Mucosa of stomach (tissue), 1 donor: Measurements from ENCODE around the gene ABCB8.

ENCODE experiments used
- H3K27me3 ChIP-seq: one replicate; pipeline ENCODE4 v1.7.0; 2013; ENCODE audit warnings: mild to moderate bottlenecking, low read length; ENCODE audit not compliant: control insufficient read depth, insufficient read depth
- H3K36me3 ChIP-seq: one replicate; pipeline ENCODE4 v1.7.0; 2013; ENCODE audit warnings: low read length; ENCODE audit not compliant: control insufficient read depth, insufficient read depth
- H3K4me1 ChIP-seq: one replicate; pipeline ENCODE4 v1.7.0; 2013; ENCODE audit warnings: mild to moderate bottlenecking, low read length; ENCODE audit not compliant: control insufficient read depth, insufficient read depth
- H3K4me3 ChIP-seq: one replicate; pipeline ENCODE4 v1.7.0; 2013; ENCODE audit warnings: low read length
- H3K9ac ChIP-seq: one replicate; pipeline ENCODE4 v1.7.0; 2013; ENCODE audit warnings: mild to moderate bottlenecking, low read length, moderate library complexity
- H3K9me3 ChIP-seq: one replicate; pipeline ENCODE4 v1.7.0; 2013; ENCODE audit warnings: mild to moderate bottlenecking, low read length, moderate library complexity; ENCODE audit not compliant: control insufficient read depth
- donor health status: Pancreatic carcinoma.

The ABCB8 gene

GRCh38 chr7:151091988-151092387, 63.7 kb downstream of the ABCB8 start:
- H3K4me3 ChIP-seq = no peak overlapping the region
- no peak overlapping the region for H3K9ac ChIP-seq
- H3K4me1 ChIP-seq = peaks cover 34% of the 10 kb centered on the region
- peaks cover 4% of the 10 kb centered on the region for H3K27me3 ChIP-seq
- no peaks in the 10 kb centered on the region for H3K9me3 ChIP-seq
- H3K36me3 ChIP-seq = no peaks in the 10 kb centered on the region

GRCh38 chr7:151093748-151094147, 65.5 kb downstream of the ABCB8 start:
- peaks cover 18% of the 10 kb centered on the region for H3K4me1 ChIP-seq
- H3K4me3 ChIP-seq = no peak overlapping the region
- no peaks in the 10 kb centered on the region for H3K36me3 ChIP-seq
- H3K9me3 ChIP-seq = no peaks in the 10 kb centered on the region
- no peaks in the 10 kb centered on the region for H3K27me3 ChIP-seq
- no peak overlapping the region for H3K9ac ChIP-seq

- Histone ChIP-seq H3K27me3 (no peaks in the 10 kb centered on the region), H3K9me3 (no peaks in the 10 kb centered on the region), H3K4me1 (peaks cover 8% of the 10 kb centered on the region), H3K9ac (no peak overlapping the region), H3K4me3 (no peak overlapping the region), H3K36me3 (no peaks in the 10 kb centered on the region)
Measured at GRCh38 chr7:151094675-151095074, 66.4 kb downstream of the ABCB8 start.

GRCh38 chr7:151095123-151095797, 67.0 kb downstream of the ABCB8 start:
- H3K9ac ChIP-seq = no peak overlapping the region
- no peaks in the 10 kb centered on the region for H3K9me3 ChIP-seq
- no peak overlapping the region for H3K4me3 ChIP-seq
- no peaks in the 10 kb centered on the region for H3K27me3 ChIP-seq
- peaks cover 3% of the 10 kb centered on the region for H3K4me1 ChIP-seq
- H3K36me3 ChIP-seq = no peaks in the 10 kb centered on the region

GRCh38 chr7:151095828-151096475, 67.7 kb downstream of the ABCB8 start:
- Histone ChIP-seq H3K9me3 (no peaks in the 10 kb centered on the region), H3K4me3 (no peak overlapping the region), H3K9ac (no peak overlapping the region), H3K4me1 (peaks cover 3% of the 10 kb centered on the region), H3K27me3 (no peaks in the 10 kb centered on the region), H3K36me3 (no peaks in the 10 kb centered on the region)
